Ishikawa (cell line): ENCODE results near the gene DHRSX.

Source experiments
- RAD21 ChIP-seq: IDR thresholded peaks from 2 replicates; pipeline ENCODE4 v1.6.1; 2012; ENCODE audit warnings: low read depth
- TAF1 ChIP-seq: IDR thresholded peaks from 2 replicates; pipeline ENCODE4 v1.6.1; 2012; ENCODE audit warnings: low read depth, mild to moderate bottlenecking
- TEAD4 ChIP-seq: IDR thresholded peaks from 2 replicates; pipeline ENCODE4 v1.6.1; 2012
- YY1 ChIP-seq: IDR thresholded peaks from 2 replicates; pipeline ENCODE4 v1.6.1; 2012; ENCODE audit warnings: low read depth
- TF ChIP-seq, protein P1 (sequence below): IDR thresholded peaks from 2 replicates; pipeline ENCODE4 v1.6.1; 2012
- TF ChIP-seq, protein P2 (sequence below): IDR thresholded peaks from 2 replicates; pipeline ENCODE4 v1.6.1; 2012; ENCODE audit warnings: low read depth, mild to moderate bottlenecking

GRCh38 chrX:2488621-2489285 is 12.0 kb downstream of the DHRSX start:
- TF ChIP-seq, protein P1, sequence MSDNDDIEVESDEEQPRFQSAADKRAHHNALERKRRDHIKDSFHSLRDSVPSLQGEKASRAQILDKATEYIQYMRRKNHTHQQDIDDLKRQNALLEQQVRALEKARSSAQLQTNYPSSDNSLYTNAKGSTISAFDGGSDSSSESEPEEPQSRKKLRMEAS: no peak
- TF ChIP-seq, protein P2, sequence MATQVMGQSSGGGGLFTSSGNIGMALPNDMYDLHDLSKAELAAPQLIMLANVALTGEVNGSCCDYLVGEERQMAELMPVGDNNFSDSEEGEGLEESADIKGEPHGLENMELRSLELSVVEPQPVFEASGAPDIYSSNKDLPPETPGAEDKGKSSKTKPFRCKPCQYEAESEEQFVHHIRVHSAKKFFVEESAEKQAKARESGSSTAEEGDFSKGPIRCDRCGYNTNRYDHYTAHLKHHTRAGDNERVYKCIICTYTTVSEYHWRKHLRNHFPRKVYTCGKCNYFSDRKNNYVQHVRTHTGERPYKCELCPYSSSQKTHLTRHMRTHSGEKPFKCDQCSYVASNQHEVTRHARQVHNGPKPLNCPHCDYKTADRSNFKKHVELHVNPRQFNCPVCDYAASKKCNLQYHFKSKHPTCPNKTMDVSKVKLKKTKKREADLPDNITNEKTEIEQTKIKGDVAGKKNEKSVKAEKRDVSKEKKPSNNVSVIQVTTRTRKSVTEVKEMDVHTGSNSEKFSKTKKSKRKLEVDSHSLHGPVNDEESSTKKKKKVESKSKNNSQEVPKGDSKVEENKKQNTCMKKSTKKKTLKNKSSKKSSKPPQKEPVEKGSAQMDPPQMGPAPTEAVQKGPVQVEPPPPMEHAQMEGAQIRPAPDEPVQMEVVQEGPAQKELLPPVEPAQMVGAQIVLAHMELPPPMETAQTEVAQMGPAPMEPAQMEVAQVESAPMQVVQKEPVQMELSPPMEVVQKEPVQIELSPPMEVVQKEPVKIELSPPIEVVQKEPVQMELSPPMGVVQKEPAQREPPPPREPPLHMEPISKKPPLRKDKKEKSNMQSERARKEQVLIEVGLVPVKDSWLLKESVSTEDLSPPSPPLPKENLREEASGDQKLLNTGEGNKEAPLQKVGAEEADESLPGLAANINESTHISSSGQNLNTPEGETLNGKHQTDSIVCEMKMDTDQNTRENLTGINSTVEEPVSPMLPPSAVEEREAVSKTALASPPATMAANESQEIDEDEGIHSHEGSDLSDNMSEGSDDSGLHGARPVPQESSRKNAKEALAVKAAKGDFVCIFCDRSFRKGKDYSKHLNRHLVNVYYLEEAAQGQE: no peak
- no peak for TF ChIP-seq RAD21
- TF ChIP-seq TAF1: no peak
- no peak for TF ChIP-seq TEAD4
- TF ChIP-seq YY1: no peak
